HCT116 (cell line): Measurements from ENCODE around the gene TMEM243. TPM values are rescaled to one million over a fixed set of nuclear protein-coding genes. Genes with fewer than 3 reads are reported as not detected.
A peak's percentile ranks its signal among the peaks of the same experiment; 100 is the strongest.

ENCODE experiments used
- ATAC-seq: fragments of 200-7000 bp; cut with Tn5 transposase; 2 replicates; pipeline ENCODE4 v1.9.1; 2020; ENCODE audit warnings: mild to moderate bottlenecking, moderate library complexity
- BruUV-seq: library from RNA; stranded (reverse); fragments of 400-500 nt; replicated peaks from 2 replicates; lab custom pipeline; 2021; lab: Mats Ljungman, UMichigan
- CTCF ChIA-PET: fragments of 300-600 bp; sonication (Branson Sonifier 250); formaldehyde crosslinking; loops from one replicate; lab custom pipeline; 2021; ENCODE audit warnings: antibody characterized with exemption; lab: Charles Lee
- POLR2A ChIA-PET: fragments of 300-600, 350-600 bp; sonication (Branson Sonifier 250); formaldehyde crosslinking; loops from one replicate; lab custom pipeline; 2021; ENCODE audit warnings: antibody characterized with exemption; lab: Charles Lee
- RAD21 ChIA-PET, 2 experiments: fragments of 300-600 bp; sonication (Branson Sonifier 250); formaldehyde crosslinking; loops; one replicate each; lab custom pipeline; 2023; ENCODE audit warnings: low total read pairs in 2 of 2; ENCODE audit not compliant: uncharacterized antibody in 2 of 2, unreplicated experiment in 2 of 2, low non-redundant PET in 1 of 2; lab: Charles Lee
- DNase-seq: peaks from one replicate; pipeline ENCODE4 v3.0.0-alpha.2; 2010; ENCODE audit warnings: low read depth, low spot score
- H2AFZ ChIP-seq: fragments of 200-600 bp; shearing (Covaris generic), sonication (generic); 2 replicates; pipeline ENCODE4 v1.6.1; 2017; ENCODE audit warnings: low read depth, mixed run types, mixed read lengths, antibody characterized with exemption, low read length; ENCODE audit not compliant: poor library complexity, severe bottlenecking
- H3K27ac ChIP-seq: 2 replicates; pipeline ENCODE4 v1.5.1; 2012; ENCODE audit warnings: low read depth, low read length
- H3K27me3 ChIP-seq: fragments of 200-600 bp; sonication (generic); 2 replicates; pipeline ENCODE4 v1.6.1; 2016; ENCODE audit warnings: mixed run types, low read length, mixed read lengths; ENCODE audit not compliant: insufficient read depth
- H3K36me3 ChIP-seq, 2 experiments: fragments of 200-500 bp in 1 of 2; fragments of 200-600 bp in 1 of 2; sonication (Bioruptor generic) in 1 of 2; sonication (generic) in 1 of 2; 2 replicates each; pipeline versions ENCODE4 v1.5.1 to v1.6.1; 2014 to 2016; ENCODE audit warnings: low read length in 2 of 2, inconsistent platforms in 1 of 2, mixed read lengths in 1 of 2, mixed run types in 1 of 2; ENCODE audit not compliant: insufficient read depth in 2 of 2, control insufficient read depth in 1 of 2
- H3K4me1 ChIP-seq, 2 experiments: fragments of 200-600 bp in 1 of 2; sonication (generic) in 1 of 2; 2 replicates each; pipeline versions ENCODE4 v1.5.1 to v1.6.1; 2012 to 2017; ENCODE audit warnings: low read length in 2 of 2, inconsistent platforms in 1 of 2, mild to moderate bottlenecking in 1 of 2, mixed read lengths in 1 of 2, mixed run types in 1 of 2, moderate library complexity in 1 of 2; ENCODE audit not compliant: insufficient read depth in 2 of 2, control insufficient read depth in 1 of 2
- H3K4me2 ChIP-seq: fragments of 200-600 bp; sonication (generic); 2 replicates; pipeline ENCODE4 v1.6.1; 2017; ENCODE audit warnings: mixed run types, low read length, mixed read lengths
- H3K4me3 ChIP-seq, 2 experiments: fragments of 200-600 bp in 1 of 2; sonication (generic) in 1 of 2; replicated peaks in 1 of 2; 2 replicates each; pipeline ENCODE4 v1.5.1; 2011 to 2016; ENCODE audit warnings: low read length in 2 of 2, control low read depth in 1 of 2, low read depth in 1 of 2, mild to moderate bottlenecking in 1 of 2, mixed read lengths in 1 of 2, mixed run types in 1 of 2
- H3K79me2 ChIP-seq: fragments of 200-600 bp; sonication (generic); 2 replicates; pipeline ENCODE4 v1.6.1; 2017; ENCODE audit warnings: mild to moderate bottlenecking, mixed run types, low read length, moderate library complexity, mixed read lengths; ENCODE audit not compliant: insufficient read depth
- H3K9ac ChIP-seq: fragments of 200-600 bp; sonication (generic); 2 replicates; pipeline ENCODE4 v1.6.1; 2016; ENCODE audit warnings: low read length, mixed read lengths
- H3K9me2 ChIP-seq: fragments of 200-600 bp; sonication (generic), shearing (Covaris generic); 2 replicates; pipeline ENCODE4 v1.6.1; 2017; ENCODE audit warnings: mixed run types, mild to moderate bottlenecking, moderate library complexity; ENCODE audit not compliant: insufficient read depth
- H3K9me3 ChIP-seq, 2 experiments: fragments of 200-500 bp in 1 of 2; fragments of 200-600 bp in 1 of 2; sonication (Bioruptor generic) in 1 of 2; sonication (generic) in 1 of 2; 2 replicates each; pipeline ENCODE4 v1.6.1; 2014 to 2017; ENCODE audit warnings: low read length in 2 of 2, mixed read lengths in 2 of 2, inconsistent platforms in 1 of 2, low read depth in 1 of 2, mild to moderate bottlenecking in 1 of 2, mixed run types in 1 of 2, moderate library complexity in 1 of 2; ENCODE audit not compliant: control insufficient read depth in 1 of 2, insufficient read depth in 1 of 2
- H4K20me1 ChIP-seq: fragments of 200-600 bp; sonication (generic), shearing (Covaris generic); 2 replicates; pipeline ENCODE4 v1.6.1; 2017; ENCODE audit warnings: mixed run types, mild to moderate bottlenecking, moderate library complexity; ENCODE audit not compliant: insufficient read depth
- ATF3 ChIP-seq: IDR thresholded peaks from 2 replicates; pipeline ENCODE4 v1.6.1; 2012
- CBX3 ChIP-seq: IDR thresholded peaks from 2 replicates; pipeline ENCODE4 v1.6.1; 2012; ENCODE audit warnings: low read depth
- CTCF ChIP-seq, 3 experiments: fragments of 200-600 bp in 1 of 3; sonication (generic) in 1 of 3; IDR thresholded peaks in 2 of 3; conservative IDR thresholded peaks in 1 of 3; 2 replicates each; pipeline ENCODE4 v1.5.1; 2012 to 2017; ENCODE audit warnings: low read depth in 2 of 3, low read length in 2 of 3, antibody characterized with exemption in 1 of 3, borderline replicate concordance in 1 of 3, control low read depth in 1 of 3, mild to moderate bottlenecking in 1 of 3, mixed read lengths in 1 of 3, mixed run types in 1 of 3, moderate library complexity in 1 of 3; ENCODE audit not compliant: insufficient read depth in 1 of 3
- EGR1 ChIP-seq: IDR thresholded peaks from 2 replicates; pipeline ENCODE4 v1.6.1; 2012; ENCODE audit warnings: low read depth
- ELF1 ChIP-seq: IDR thresholded peaks from 2 replicates; pipeline ENCODE4 v1.6.1; 2012; ENCODE audit warnings: low read depth, borderline replicate concordance
- FOSL1 ChIP-seq: IDR thresholded peaks from 2 replicates; pipeline ENCODE4 v1.6.1; 2012; ENCODE audit warnings: low read depth
- POLR2A ChIP-seq: IDR thresholded peaks from 2 replicates; pipeline ENCODE4 v1.7.0; 2011; ENCODE audit warnings: borderline replicate concordance; ENCODE audit not compliant: insufficient read depth, insufficient read length; ENCODE audit errors: extremely low read depth
- POLR2AphosphoS5 ChIP-seq: IDR thresholded peaks from 2 replicates; pipeline ENCODE4 v1.6.1; 2011; ENCODE audit warnings: mild to moderate bottlenecking, low read depth, low read length, moderate library complexity
- RAD21 ChIP-seq: IDR thresholded peaks from 2 replicates; pipeline ENCODE4 v1.6.1; 2012; ENCODE audit warnings: low read depth, mild to moderate bottlenecking
- REST ChIP-seq: IDR thresholded peaks from 2 replicates; pipeline ENCODE4 v1.6.1; 2012; ENCODE audit warnings: low read depth
- SIN3A ChIP-seq: IDR thresholded peaks from 2 replicates; pipeline ENCODE4 v1.6.1; 2012; ENCODE audit warnings: low read depth
- TCF7L2 ChIP-seq: IDR thresholded peaks from 2 replicates; pipeline ENCODE4 v1.7.0; 2011; ENCODE audit warnings: borderline replicate concordance, inconsistent platforms; ENCODE audit not compliant: insufficient read depth, insufficient read length; ENCODE audit errors: extremely low read depth
- ZBTB33 ChIP-seq: IDR thresholded peaks from 2 replicates; pipeline ENCODE4 v1.6.1; 2011; ENCODE audit warnings: mild to moderate bottlenecking, low read length, moderate library complexity; ENCODE audit not compliant: insufficient replicate concordance; ENCODE audit errors: extremely low read depth
- intact Hi-C: fragments of 100-400 bp; cut with micrococcal nuclease; formaldehyde crosslinking; loops from 2 replicates; pipeline ENCODE4 v1.10.0; 2022
- total RNA-seq: library from RNA; stranded (reverse); gene quantifications from one replicate; pipeline ENCODE4 v1.2.1, GENCODE V29; 2021; ENCODE audit not compliant: unreplicated experiment

The TMEM243 gene
- total RNA-seq, 1 experiment from 2014 or later = 23.3 TPM

GRCh38 chr7:87152897-87153641 lies 66.5 kb downstream of the TMEM243 start:
- Histone ChIP-seq H3K4me1 (peaks cover 10 to 18% of the 10 kb centered on the region in 2 experiments; a peak in 3 of 4 replicates), H3K36me3 (peaks cover 0 to 3% of the 10 kb centered on the region in 2 experiments; a peak in 1 of 4 replicates), H3K9ac (peak overlapping the region; percentile 95), H3K9me2 (no peaks in the 10 kb centered on the region), H4K20me1 (no peaks in the 10 kb centered on the region), H3K79me2 (peaks cover 53% of the 10 kb centered on the region), H3K4me3 (peak overlapping the region; percentile 90 to 92), H3K27me3 (no peaks in the 10 kb centered on the region), H3K9me3 (no peaks in the 10 kb centered on the region), H3K4me2 (peak overlapping the region; percentile 85), H3K27ac (peak overlapping the region; percentile 98)
- DNase-seq (no peak), ATAC-seq (peak; percentile 4; the same call in 1 of the 2 replicates)
- POLR2A ChIA-PET = interaction anchor here (0.9 to 1.9 kb wide), 11 partner anchors 11 to 241 kb away, joined by 3 to 10 read pairs (median 3); partner anchors contain the start of gene TMEM243
- RAD21 ChIA-PET = interaction anchor here in 1 of 2 experiments (1.0 kb wide), 1 partner anchor 226 kb away, joined by 3 read pairs; no protein-coding TSS in a partner anchor
- intact Hi-C loops = loop anchor here (2.0 kb wide), 1 partner anchor 84 kb away; no protein-coding TSS in a partner anchor
- CTCF ChIA-PET = interaction anchor here (0.9 to 1.1 kb wide), 4 partner anchors 94 to 248 kb away, joined by 3 to 6 read pairs (median 4); partner anchors contain the start of gene ELAPOR2
- TSS peak; percentile 68 for BruUV-seq
- TF ChIP-seq ATF3 (no peak), POLR2AphosphoS5 (no peak), ELF1 (no peak), CTCF (IDR thresholded peaks at IDR 0.05 in 2 of 3, conservative IDR thresholded peaks at IDR 0.05 in 1 of 3; ENCODE audit: borderline replicate concordance in 1 of 3, insufficient read depth in 1 of 3, low read depth in 2 of 3, low read length in 2 of 3) (no peak), SIN3A (no peak; the same call in 1 of the 2 replicates), CBX3 (no peak), RAD21 (no peak), TCF7L2 (no peak), FOSL1 (no peak), REST (no peak), POLR2A (no peak), ZBTB33 (no peak), EGR1 (no peak)
- TF ChIP-seq, all 23 proteins: peak for 0
- H2AFZ ChIP-seq = no peak overlapping the region
